GM19455 (cell line): ENCODE results near the gene EPHA8.

Experiments used
- ATAC-seq: cut with Tn5 transposase; IDR thresholded peaks from one replicate; pipeline ENCODE4 v1.9.1; 2021; ENCODE audit not compliant: unreplicated experiment

EPHA8 gene

DNA sequence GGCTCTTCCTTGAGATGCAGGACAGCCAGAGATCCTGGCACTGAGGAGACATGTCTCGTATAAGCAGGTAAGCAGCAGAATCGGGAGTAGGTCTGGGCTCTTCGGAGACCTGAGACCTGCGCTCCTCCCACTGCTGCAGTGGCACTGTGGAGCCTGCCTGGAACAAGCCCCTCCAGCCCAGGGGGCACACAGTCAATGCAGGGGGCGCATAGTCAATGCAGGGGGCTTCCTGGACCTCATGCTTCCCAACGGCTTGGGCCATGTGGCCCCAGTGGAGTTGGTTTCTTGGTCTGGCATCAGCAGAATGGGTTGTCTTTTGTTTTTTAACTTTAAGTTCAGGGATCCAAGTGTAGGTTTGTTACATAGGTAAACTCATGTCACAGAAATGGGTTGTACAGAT is 27.9 kb upstream of the EPHA8 start:
- no peak for ATAC-seq

DNA sequence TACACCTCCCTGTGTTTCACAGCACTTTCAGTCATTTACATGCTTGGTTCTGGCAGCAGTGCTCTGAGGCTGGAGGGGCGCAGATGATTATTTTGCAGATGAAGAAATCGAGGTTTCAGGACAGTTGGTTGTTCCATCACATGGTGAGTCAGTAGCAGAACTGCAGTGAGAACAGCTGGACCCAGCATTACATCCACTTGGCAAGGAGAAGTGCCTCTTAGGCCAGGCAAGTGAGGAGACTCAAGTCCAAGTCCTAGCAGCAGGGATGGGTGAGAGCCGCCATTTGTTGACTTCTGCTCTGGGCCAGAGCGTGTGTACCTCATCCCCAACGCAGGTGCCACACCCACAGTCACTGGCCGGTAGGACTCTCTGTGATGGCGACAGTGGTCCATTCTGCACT is 26.8 kb upstream of the EPHA8 start:
- ATAC-seq: no peak

DNA sequence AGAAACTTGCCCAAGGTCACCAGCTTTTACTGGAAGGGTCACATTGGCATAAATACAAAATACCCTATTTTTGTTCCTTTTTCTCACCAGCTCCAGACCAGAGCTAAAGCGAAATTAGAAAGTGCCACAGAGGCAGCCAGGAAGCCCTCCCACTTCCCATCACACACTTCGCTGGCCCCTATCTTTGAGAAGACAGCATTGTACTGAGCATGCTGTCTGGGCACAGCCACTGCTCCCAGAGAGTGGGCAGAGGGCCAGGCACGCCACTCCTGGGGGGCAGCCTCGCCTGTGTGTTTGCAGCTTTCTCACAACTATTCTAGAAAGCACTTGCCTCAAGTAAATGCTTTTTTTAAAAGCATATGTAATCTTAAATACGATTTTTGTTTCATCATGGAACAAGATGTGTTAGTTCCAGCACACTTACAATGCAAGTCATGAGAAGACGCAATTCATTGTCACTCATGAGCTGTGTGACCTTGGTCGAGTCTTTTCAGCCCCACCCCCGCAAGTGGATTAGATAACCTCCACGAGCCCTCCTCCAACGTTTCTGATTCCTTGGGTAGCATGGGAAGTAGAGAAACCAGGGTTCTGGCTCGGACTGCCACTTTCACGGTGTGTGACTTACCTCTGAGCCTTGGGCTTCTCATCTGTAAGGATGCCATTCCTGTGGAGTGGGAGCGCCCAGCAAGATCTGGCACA is 25.7 kb upstream of the EPHA8 start:
- ATAC-seq: no peak

DNA sequence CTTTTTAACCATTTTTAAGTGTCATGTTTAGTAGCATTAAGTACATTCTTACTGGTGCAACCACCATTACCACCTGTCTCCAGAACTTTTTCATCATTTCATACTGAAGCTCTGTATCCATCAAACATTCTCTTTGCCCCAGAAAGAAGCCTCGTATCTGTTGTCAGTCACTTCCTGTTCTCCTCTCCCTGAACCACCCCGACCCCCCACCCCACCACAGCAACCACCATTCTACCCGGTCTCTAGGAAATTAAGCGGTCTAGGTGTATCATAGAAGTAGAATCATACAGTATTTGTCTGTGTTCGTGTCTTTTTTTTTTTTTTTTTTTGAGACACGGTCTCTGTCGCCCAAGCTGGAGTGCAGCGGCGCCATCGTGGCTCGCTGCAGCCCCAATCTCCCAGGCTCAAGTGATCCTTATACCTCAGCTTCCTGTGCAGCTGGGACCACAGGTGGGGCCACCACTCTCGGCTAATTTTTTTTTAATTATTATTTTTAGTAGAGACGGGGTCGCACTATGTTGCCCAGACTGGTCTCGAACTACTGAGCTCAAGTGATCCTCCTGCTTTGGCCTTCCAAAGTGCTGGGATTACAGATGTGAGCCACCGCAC is 23.7 kb upstream of the EPHA8 start:
- no peak for ATAC-seq

DNA sequence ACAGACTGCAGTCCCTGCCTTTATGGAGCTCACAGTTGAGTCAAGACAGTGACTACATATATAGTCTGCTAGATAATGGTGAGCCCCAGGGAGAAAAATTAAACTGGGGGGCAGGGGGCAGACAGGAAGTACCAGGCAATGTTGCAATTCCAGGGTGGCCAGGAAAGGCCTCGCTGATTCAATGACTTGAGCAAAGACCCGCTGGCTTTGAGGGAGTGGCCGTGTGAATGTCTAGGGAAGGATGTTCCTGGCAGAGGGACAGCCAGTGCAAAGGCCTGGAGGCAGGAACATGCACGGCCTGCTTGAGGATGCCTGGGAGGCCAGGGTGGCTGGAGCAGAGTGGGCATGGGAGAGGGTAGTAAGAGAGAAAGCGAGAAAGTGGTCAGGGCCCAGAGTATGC is 23.0 kb upstream of the EPHA8 start:
- ATAC-seq: no peak

DNA sequence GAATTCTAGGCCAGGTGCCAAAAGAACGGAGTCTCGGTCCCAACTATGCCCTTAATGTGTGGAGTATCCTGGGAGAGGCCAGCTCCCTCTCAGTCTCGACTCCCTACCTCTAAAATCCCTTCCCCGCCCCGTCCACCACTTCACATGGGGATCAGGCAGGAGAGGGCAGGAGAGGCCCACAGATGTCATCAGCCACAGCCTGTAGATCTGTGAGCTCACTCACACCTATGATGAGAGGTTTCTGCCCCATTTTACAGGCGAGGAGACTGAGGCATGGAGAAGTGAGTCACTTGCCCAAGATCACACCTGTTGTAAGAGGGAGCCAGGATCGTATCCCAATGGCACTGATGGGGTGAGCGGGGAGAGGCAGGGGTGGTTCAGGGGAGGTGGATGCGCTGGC is 20.4 kb upstream of the EPHA8 start:
- ATAC-seq: no peak

DNA sequence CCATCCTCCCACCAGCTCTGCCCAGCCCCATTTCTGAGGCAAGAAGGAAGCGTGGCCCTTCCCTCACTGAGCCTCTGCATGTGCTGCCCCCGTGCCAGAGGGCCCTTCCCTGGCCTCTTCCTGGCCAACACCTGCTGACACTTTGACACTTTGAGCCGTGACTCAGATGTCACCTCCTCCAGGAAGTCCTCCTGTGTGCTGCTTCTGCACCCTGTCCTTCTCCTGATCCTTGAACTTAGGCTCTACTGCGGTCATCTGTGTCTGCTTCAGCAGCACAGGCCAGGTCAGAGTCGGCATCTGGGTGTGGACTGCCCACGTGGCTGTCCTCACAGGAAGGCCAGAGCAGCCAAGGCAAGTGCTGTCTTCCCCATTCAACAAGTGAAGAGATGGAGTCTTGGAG is 19.6 kb upstream of the EPHA8 start:
- no peak for ATAC-seq

DNA sequence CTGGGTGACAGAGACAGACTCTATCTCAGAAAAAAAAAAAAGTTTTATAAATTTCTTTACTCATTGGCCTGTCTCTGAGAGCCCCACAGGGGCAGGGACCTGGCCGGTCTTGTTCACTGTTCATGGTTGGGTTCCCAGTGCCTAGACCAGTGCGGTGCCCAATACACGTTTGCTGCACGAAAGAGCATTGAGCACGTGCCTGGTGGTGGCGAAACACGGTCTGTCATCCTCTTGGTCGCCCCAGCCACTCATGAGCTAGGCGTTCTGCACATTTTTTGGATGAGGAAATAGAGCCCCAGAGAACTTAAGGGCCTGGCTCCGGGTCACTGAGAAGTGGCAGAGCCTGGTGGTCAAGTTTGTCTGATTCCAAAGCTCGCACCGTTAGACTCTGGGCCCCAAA is 18.7 kb upstream of the EPHA8 start:
- no peak for ATAC-seq

DNA sequence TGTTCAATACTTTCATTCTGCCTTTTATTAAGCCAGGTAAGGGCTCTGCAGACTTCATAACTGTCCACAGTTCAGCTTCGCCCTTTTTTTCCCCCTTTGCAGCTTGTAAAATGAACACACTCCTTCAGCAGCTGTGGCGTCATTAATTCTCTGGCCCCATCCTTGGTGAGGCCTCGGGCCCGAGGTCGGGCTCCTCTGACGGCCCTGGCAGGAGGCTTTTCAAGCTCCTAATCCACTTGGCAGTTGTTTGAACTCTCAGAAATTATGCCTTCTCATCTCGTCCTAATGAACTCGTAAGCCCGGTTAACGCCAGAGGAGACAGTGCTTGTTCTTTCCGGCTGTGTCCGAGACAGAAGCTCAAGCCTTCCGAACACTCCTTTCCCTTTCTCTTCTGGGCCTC is 18.1 kb upstream of the EPHA8 start:
- ATAC-seq: no peak

DNA sequence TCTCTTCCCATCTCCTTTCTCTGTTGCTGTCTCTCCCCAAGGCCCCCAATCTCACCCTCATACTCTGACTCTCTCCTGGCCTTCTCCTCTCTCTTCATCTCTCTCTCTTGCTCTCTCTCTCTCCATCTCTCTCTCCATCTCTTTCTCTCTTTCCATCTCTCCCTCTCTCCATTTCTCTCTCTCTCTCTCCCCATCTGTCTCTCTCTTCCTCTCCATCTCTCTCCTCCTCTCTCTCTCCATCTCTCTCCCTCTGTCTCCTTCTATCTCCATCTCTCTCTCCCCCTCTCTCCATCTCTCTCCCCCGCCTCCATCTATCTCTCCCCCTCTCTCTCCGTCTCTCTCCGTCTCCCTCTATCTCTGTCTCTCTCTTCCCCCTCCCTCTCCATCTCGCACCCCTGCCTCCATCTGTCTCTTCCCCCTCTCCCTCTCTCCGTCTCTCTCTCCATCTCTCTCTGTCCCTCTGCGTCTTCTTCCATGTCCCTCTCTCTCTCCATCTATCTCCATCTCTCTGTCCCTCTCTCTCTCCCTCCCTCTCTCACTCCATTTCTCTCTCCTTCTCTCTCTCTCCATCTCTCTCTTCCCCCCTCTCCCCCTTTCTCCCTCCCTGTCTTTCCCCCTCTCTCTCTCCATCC is 16.0 kb upstream of the EPHA8 start:
- no peak for ATAC-seq

DNA sequence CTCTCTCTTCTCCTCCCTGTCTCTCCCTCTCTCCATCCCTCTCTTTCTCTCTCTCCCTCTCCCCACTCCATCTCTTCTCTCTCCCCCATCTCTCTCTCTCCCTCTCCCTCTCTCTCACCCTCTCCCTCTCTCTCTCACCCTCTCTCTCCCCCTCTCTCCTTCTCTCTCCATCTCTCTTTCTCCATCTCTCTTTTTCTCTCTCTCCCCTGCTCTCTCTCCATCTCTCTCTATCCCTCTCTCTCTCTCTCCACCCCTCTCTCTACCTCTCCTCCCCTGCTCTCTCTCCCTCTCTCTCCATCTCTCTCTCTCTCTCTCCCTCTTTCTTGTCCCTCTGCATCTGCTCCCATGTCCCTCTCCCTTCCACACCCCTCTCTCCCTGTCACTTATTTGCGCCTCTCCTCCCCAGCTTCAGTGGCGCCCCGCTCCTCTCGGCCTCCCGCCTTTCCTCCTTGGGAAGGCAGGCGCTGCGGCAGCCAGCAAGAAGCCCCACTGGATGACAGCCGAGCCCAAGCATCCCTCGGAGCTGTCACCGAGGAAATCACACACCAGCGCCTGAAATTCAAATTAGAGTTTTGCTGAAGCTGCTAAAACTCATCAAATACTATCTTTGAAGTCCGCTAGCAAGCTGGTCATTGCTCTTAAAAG is 15.3 kb upstream of the EPHA8 start:
- ATAC-seq: no peak

DNA sequence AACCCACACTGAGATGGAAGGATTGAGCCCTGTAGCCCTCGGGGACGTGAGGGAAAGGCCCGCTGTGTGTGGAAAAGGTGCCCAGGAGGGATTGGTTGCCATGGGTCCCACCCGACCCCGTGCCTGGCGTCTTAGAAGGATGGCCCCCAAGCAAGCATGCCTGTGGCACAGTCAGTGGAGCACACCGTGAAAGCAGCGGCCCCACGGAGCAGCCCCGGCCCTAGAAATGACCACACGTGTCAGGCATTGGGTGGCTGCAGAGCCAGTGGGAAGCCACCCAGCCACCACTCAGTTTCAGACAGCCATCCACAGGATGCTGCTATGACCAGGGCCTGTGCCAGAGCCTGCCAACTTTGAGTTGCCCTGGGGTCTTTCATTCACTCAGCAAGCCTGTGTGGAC is 13.3 kb upstream of the EPHA8 start:
- no peak for ATAC-seq

DNA sequence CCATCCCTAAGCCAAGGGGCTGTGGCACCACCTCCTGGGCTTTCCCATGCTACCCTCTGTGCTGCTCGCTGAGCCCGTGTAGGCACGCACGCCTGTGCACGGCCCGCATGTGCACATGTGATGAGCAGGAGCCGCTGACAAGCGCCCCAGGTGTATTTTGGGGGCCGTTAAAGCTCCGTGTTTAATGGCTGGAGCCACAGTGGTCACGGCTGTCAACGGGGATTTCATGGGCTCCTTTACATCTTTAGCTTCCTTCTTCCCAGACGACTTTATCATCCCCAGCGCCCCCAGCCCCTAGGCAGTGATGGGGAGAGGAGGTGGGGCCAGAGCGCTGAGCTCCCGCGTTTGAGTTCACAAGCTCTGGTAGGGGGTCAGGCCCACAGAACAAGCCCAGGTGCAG is 11.7 kb upstream of the EPHA8 start:
- ATAC-seq: no peak

DNA sequence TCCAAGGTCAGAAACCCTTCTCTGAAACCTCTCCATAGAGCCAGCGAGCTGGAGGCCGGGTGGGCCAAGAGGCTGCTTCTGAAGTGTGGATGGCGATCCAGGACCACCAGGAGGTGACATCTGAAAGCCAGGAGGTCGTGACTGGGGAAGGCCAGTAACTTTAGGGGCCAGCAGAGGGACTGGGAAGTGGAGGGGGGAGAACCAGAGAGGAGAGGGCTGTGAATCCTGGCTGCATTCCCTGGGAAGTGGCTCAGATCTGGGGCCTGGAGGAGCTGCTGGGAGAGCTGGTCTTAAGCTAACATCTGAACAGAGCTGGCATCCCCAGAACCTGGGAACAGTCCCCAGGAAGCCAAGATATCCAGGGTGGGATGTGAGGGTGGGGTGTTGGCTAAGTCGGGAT is 11.3 kb upstream of the EPHA8 start:
- no peak for ATAC-seq

DNA sequence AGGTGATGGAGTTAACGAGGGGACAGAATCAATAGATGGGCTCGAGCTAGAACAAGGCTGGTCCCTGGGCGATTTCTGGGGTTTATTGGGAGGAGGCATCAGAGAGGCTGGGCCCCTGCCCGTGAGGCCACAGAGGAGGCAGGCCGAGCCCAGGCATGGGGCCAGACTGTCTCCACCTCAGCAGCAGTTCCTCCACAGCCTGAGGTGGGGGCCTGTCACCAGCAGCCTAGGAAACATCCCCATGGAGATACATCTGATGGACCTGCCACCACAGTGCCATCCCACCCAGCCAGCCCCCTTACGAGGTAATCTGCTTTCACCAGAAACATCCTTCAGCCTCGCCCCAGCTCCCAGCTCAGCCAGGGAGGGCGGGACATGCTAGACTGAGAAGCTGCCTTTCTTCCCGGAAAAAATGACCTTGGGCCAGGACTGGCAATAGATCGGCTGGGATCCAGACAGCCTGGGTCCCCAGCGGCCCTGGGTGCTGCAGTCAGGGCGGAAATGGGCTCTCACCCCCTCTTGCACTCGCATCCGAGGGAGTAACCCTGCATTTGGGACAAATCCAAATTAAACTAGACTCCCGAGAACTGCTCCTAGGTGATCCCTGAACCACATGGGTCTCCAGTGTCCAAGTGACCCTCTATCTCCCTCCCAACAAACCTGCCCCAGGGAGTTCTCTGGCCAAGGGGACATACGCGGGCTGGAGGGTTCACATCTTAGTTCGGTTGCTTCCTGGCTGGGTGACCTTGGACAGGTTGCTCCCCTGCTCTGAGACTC is 10.0 kb upstream of the EPHA8 start:
- ATAC-seq: no peak

DNA sequence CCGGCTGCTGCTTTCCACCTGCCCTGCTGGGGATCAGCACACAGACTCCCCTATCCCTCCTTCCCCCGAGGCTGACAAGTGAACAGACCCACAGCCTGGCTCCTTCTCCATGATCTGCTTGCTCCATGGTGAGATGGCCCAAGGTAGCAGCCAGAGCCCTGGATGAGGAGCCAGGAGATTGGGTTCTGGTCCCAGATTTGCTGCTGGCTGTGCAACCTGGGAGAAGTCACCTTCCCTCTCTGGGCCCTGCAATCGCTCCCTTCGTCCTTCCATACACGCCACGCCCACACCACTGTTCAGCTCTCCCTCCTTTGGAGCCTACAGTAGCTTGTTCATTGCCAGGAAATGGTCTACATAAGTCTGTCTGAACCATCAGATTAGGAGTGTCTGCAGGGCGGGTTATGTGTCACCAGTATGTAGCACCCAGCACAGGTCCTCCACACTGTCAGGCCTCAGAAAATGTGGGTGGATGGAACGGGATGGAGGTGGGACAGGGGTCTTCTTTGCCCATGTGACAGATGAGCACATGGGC is 9.2 kb upstream of the EPHA8 start:
- no peak for ATAC-seq

DNA sequence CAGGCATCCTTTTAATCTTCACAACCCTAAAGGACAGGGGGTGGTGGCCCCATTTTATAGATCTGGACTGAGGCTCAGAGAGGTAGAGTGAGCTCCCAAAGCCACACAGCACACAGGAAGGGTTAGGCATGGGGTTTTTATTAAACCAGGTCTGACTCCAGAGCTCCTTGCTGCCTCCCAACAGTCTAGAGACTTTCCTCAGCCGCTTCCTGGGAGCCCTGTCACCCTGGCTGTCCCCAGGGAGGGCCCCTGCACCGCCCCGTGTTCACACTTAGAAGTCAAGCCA is 8.0 kb upstream of the EPHA8 start:
- no peak for ATAC-seq

DNA sequence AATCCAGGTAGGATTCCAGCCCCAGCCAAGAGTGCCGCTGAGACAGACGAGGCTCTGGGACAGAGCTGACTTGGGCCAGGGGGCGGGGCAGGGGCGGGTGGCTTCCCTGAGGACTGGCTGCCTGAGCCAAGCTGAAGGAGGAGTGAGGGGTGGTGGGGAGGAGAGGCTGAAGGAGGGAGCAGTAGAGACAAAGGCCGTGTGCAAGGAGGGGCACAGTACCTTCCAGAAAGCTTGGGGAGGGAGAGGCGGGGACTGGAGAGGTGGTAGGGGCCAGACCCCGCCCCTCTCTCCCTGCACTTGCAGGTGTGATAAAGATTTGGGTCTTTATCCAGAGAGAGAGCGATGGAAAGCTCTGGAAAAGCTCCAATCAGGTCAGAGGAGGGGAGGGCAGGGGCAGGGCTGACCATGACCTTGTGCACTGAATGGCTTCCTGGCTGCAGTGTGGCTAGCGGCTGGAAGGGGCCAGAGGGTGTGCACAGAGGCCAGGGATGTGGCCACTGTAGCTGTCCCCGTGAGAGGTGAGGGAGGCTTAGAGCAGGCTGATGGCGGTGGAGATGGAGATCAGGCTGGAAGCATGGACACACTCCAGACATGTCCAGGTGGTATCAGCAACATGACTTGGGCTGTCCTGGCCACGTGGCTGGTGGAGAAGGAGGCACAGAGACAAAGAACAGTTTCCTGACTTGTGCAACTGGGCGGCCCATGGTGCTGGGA is 6.7 kb upstream of the EPHA8 start:
- ATAC-seq: no peak

DNA sequence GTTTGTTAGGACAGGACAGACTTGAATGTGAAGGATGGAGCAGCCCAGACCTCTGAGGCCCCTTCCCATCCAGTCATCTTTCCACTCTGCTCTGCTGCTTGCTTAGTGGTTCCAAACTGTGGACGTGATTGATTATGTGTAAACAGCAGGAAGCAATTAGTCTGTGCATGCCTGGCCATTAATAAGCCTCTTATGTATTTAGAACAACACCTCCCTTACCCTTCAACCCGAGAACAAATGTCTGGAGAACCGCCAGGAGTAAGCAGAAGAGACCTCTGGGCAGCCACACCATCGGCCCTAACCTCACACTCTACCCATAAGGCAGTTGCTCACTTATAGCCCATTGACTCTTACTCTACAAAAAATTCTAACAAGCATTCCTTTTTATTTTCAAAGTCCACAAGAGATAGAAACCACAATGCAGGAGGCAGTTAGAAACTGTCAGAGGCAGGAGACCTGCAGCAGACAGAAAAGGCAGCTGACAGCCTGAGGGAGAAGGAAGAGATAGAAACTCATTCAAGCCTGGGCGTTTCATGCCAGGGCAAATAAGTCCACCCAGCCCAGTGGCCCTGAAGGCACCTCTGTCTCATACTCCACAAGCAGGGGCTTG is 5.8 kb upstream of the EPHA8 start:
- no peak for ATAC-seq
